ENCODE results near the gene CACNA1B.
"Not testable (repeated sequence)": the region's sequence is repeated elsewhere in the genome, so short reads cannot be mapped to it uniquely, and the experiment has no call there.

The CACNA1B gene

DNA sequence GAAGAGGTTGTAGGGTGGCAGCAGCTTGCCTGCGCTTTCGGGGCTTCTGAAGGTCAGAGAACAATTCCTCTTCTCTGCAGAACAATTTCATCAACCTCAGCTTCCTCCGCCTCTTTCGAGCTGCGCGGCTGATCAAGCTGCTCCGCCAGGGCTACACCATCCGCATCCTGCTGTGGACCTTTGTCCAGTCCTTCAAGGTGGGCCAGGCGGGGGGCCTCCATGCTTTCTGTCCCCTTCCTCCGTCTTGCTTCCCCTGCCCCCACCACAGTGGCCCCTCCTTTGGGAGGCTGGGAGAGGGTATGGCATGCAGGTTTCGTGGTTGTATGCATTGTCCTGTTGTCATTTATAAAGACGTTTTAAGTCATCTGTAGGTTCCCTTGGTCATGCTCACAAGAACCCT is 195.8 kb downstream of the CACNA1B start:
- DNase-seq (ENCODE audit: low spot score), result no peak

DNA sequence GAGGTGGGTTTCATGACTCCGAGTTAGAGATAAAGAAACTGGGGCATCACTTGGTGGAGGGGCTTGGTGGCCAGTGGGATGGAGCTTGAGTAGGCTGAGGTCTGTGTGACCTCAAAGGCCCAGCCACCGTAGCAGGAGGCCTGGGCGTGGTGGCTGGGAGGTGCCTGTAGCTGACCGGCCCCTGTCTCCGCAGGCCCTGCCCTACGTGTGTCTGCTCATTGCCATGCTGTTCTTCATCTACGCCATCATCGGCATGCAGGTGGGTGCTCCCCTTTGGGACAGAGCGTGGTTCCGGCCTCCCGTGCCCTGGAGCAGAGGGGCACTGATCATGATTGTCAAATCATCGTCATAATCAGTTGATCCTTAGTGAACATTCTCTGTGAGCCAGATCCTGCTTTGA is 196.2 kb downstream of the CACNA1B start:
- DNase-seq (ENCODE audit: low spot score), result no peak

DNA sequence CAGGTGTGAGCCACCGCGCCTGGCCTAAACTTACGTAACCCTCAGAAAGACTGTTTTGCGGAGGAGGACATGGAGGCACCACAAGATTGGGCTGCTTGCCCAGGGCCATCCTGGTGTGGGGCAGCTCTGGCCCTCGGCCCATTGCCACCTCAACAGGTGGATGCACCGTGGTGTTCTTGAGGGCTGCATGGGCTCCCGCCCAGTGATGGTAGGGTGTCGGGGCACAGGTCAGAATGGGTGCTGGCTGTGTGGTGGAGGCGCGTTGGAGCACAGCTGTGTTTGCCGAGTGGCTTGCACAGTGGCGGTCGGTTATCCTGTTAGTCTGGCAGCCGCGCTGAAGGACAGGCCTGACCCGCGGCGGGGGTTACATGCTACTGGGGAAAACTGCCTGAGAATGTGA is 196.9 kb downstream of the CACNA1B start:
- DNase-seq (ENCODE audit: low spot score), result no peak

DNA sequence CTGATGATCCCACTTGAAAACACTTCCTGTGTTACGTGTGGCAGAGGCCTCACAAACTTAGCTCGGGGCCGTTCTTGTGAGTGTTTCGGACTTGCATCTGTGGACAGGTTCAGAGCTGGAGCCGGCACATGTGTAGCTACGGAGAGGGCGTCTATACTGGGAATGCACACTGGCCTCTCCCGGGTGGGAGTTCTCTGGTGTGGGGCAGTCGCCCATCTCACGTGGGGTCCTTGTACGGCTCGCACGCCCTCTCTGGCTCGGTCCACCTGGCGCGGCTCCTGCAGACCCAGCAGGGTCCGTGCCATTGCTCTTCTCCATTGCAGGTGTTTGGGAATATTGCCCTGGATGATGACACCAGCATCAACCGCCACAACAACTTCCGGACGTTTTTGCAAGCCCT is 197.9 kb downstream of the CACNA1B start:
- DNase-seq (ENCODE audit: low spot score), result no peak

DNA sequence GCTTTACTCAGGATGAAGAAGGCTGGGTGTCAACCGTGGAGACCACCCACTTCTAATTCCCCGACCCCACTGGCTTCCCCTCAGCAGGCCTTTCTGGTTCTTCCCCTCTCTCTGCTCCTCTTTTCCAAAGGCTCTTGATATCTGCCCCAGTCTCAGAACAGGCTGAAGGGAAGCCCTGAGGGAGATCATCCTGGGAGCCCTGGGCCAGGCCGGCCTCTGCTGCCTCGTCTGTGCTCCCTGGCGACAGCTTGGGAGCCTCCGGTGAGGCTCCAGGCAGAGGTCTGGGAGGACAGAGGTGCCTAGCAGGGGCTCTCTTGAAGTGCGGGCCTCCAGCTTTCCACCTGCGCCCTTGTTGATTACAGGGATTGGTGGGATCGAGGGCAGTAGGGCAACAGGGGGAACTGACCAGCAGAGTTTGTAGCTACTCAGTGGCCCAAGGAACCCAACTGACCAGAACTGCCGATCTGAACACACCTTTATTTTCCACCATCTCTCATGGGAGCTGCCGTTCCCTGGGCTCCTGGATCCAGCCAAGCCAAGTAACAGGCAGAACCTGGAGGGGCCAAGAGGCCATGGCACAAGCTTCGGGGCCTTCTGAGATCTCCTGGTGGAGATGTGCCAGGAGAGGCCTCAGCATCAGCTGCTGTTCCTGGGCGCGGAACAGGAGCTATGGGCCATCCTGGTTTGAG is 198.5 kb downstream of the CACNA1B start:
- no peak for DNase-seq (ENCODE audit: low spot score)

DNA sequence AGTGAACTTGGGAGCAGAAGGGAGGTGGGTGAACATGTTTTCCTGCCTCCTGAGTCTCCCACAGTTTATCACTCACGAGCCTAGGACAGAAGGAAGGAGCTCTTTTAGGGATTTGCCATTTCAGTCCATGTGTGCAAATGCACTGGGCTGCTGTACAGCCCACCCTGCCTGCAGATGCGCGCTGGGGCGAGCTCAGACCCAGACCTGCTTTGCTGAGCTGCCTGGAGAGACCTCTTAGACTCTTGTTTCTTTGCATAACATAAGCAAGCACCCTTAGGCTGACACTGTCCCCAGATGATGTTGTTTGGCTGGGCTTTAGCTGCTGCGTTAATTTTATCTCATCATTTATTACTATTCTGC is 199.0 kb downstream of the CACNA1B start:
- no peak for DNase-seq (ENCODE audit: low spot score)

DNA sequence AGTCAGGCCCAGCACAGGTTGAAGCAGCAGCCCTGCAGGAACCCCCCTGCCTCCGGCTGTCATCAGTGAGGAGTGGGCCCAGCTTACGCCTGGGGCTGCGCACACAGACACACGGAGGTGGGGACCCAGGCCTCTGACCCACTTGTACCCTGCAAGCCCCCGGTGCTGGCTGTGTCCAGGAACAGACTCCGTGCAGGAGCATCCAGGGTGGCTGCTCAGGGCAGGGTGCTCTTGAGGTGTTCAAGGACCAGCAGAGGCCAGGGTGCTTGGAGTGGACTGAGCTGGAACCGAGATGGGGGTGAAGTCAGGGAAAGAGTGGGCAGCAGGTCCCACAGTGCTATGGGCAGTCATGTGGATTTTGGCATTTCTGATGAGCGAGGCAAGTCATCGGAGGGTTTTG is 199.5 kb downstream of the CACNA1B start:
- DNase-seq (ENCODE audit: low spot score), result no peak

DNA sequence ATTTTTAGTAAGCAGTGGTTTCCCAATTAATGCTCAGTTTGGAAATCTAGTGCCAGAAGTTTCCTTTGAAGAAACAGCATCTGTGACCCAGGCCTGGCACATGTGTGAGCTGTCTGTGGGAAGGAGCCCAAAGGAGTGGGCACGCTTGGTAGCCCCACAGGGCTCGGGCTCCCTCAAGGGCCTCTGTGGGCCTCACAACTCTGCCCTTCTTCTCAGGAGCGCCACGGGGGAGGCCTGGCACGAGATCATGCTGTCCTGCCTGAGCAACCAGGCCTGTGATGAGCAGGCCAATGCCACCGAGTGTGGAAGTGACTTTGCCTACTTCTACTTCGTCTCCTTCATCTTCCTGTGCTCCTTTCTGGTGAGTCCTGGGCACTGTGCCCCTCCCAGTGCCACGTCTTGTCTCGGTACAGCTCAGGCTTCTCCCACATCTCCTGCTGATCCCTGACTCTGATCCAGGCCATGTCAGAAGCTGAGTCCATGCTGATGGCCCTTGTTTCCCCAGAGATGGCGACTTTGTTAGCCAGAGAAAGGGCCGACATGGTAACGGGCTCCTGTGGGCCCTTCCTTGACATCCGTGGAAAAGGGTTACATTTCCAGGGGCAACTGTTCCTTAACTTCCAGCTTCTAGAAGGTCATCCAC is 200.4 kb downstream of the CACNA1B start:
- no peak for DNase-seq (ENCODE audit: low spot score)

DNA sequence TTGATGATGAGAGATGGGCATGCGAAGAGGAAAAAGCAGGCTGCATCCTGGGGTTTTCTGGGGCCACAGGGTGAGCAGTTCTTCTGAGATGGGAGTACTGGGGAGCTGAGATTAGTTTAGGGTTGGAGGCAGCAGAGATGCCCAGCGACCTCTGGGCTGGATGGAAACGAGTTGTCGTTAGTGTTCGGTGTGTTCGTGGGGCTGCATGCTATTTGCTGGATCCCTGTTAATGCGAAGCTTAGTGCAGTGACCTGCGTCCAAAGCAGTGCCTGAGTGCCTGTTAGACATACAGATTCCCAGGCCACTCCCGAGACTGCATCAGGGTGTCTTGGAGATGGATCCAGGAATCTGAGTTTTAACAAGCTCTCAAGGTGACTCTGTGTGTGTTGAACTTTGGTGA is 201.3 kb downstream of the CACNA1B start:
- no peak for DNase-seq (ENCODE audit: low spot score)

DNA sequence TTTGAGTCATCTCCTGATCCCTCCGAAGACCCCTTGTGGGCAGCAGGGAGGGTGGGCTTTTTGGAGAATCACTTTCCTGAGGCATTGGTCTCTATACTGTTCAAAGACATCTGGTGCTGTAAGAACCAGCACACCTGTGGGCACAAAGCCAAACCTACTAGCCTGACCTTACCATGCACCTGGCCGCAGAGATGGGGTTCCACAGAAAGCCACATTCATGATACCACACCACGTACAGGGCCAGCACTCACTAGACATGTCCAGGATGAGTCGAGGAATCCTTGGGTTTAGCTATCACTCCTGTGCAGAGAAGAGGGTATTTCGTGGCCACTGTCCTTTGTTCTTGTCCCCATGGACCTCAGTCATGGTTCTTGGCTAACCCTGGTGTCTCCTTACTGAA is 203.4 kb downstream of the CACNA1B start:
- DNase-seq (ENCODE audit: low spot score), result no peak

DNA sequence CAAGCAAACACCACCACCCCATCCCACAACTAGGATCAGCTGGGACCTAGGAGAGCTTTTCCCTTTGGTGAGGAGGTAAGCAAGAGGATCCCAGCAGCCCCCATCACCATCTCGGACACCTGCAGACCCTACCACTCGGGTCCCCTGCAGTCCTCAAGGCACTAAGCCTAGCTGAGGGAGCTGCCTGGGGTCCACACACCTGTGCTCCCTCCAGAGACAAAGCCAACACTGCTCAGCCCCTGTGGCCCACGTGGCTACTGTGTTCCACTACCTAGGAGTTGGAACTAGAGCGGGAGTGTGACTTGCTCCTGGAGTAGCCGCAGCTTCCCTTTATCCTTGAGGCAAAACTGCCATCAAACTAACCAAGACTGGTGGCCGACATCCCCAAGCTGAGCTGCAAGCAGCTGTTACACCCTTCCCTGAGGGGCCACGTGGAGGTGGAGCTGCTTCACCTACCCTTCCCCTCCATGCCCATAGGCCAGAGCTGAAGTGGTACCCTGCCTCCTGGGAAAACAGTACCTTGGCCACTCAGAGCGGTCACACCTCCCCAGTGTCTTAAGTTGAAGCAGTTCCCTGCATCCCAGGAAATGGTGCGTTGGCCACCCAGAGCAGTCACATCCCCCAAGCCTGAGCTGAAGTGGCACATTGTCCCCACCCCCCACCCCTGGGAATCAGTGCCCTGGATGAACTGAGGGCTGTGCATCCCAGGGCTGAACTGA is 205.5 kb downstream of the CACNA1B start:
- no peak for DNase-seq (ENCODE audit: low spot score)

DNA sequence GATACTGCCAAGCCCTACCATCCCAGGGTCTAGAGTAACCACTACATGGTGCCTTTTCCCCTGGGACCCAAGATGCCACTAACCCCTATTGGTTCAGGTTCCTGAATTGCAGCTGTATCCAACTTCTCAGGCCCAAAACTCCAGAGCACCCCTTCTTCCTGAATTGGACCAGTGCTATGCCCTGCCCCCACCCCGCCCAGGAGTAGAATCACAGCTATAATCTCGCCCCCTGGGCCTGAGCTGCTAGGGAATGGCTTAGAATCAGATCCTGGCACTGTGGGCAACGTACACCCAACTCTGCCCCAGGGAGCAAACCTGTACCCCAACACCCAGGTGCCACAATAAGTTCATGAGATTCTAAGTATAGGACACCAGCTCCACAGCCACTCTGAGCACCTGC is 206.3 kb downstream of the CACNA1B start:
- no peak for DNase-seq (ENCODE audit: low spot score)

DNA sequence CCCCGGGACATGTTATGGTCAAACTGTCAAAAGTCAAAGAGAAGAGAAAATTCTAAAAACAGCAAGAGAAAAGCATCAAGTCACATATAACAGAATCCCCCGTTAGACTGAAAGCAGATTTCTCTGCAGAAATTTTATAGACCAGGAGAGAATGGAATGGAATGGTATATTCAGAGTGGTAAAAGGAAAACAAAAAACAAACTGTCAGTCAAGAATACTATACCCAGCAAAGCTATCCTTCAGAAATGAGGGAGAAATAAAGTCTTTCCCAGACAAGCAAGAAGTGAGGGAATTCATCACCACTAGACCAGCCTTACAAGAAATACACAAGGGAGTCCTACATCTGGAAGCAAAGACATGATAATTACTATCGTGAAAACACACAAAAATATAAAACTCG is 208.0 kb downstream of the CACNA1B start:
- no peak for DNase-seq (ENCODE audit: low spot score)

DNA sequence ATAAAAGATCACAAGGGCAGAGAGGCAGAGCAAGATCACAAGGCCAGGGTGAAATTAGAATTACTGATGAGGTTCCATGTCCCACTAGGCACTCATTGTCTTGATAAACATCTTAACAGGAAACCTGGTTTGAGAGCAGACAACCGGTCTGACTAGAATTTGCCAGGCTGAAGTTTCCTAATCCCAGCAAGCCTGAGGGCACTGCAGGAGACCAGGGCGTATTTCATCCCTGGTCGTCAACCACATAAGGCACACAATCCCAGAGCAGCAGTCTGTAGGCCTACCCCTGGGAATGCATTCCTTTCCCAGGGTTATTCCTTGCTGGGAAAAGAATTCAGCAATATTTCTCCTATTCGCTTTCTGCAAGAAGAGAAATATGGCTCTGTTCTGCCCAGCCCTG is 214.5 kb downstream of the CACNA1B start:
- DNase-seq (ENCODE audit: low spot score), result not testable (repeated sequence)

DNA sequence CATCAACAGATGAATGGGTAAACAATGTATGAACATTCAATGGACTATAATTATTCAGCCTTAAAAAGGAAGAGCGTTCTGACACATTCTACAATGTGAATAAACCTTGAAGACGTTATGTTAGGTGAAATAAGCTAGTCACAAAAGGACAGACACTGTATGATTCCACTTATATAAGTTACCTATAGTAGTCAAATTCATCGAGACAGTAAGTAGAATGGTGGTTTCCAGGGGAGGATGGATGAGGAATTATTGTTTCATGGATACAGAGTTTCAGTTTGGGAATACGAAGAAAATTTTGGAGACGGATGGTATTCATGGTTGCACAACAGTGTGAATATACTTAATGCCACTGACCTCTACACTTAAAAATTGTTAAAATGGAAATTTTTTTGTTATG is 216.4 kb downstream of the CACNA1B start:
- no peak for DNase-seq (ENCODE audit: low spot score)

DNA sequence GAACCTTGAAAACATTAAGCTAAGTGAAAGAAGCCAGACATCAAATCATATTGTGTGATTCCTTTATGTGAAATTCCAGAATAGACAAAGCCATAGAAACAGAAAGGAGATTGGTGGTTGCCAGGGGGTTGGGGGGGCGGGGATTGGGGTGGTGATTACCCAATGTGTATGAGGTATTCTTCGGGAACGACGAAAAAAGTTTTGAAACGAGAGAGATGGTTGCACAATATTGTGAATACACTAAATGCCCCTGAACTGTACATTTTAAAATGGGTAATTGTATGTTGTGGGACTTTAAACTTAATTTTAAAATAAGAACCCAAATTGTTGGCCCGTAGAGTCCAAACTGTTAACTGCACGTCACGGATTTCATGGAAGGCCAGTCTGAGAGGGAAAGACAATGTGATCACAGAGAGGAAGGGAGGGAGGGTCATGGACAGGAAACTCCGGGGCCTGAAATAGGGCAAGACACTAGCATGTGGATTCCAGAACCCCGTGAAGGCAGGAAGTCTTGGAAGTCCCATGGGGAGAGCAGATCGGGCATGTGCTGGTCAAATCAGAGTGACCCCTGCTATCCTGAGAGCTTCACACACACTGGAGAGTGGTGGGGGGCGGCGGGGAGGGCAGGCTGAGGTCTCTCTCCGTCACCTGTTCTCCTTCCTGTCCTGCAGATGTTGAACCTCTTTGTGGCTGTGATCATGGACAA is 218.4 kb downstream of the CACNA1B start:
- DNase-seq (ENCODE audit: low spot score), result no peak

DNA sequence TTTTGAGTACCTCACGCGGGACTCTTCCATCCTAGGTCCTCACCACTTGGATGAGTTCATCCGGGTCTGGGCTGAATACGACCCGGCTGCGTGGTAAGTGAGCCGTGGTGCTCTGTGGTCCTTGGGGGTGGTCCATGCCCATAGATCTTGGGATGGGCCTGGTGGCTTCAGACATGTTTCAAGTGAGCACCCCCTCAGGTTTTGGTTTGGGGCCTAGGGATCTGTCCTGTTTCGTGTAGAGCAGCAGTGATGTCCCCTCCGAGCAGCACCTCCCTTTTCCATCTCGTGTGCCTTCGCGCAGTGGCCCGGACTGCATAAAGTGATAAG is 218.9 kb downstream of the CACNA1B start:
- no peak for DNase-seq (ENCODE audit: low spot score)

DNA sequence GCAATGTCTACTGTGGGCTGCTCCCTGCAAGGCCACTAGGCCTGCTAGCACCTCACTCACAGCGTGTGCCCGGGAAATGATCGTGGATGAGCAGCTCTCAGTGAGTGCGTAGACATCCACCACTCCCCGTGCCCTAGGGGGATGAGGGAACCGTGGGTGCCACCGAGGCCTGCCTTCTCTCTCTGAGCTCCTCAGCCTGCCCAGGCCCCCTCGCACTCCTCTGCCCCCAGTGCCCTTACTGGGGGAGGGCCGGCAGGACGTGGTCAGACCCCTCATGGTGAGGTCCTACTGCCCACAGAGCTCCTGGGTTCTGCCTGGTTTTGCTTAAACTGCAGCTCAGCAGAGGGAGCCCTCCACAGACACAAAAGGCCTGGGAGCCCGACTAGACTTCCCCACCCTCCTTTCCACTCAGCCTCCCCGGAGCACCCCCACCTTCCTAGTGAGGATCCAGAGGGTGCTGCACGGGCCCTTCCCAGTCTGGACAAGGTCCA is 220.0 kb downstream of the CACNA1B start:
- DNase-seq (ENCODE audit: low spot score), result no peak

DNA sequence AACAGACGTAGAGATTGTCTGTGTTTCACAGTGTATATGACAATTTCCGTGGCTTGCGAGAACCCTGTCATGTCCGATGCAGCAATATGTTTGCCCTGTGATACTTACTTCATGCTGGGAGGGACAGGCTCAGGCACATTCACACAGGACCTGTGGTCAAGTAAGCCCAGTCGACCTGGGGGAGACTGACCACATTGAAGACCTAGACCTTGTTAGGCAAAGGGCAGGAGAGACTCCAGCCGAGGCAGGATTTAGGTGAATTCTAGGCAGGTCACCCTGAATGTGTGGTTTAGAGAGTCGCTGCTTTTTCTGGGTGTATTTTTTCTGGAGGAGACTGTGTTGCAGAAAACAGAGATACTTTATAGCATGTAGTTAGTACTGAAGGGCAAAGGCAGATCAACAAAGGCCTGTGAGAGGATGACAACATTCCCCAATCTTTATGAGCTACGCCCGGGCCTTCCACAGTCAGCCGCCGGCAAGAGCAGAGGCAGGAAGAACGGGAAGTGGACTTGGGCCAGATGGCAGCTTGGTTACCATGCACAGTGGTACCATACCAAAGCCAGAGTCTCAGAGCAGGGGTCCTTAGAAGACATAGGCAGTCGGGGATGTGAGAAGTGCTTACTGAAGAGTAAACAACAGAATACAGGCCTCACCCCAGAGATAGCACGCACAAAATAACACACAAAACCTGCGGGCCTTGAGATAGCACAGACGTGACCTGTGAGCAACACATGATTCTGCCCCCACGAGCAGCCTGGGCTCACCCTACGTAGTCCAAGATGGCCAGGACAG is 220.7 kb downstream of the CACNA1B start:
- DNase-seq (ENCODE audit: low spot score), result no peak

DNA sequence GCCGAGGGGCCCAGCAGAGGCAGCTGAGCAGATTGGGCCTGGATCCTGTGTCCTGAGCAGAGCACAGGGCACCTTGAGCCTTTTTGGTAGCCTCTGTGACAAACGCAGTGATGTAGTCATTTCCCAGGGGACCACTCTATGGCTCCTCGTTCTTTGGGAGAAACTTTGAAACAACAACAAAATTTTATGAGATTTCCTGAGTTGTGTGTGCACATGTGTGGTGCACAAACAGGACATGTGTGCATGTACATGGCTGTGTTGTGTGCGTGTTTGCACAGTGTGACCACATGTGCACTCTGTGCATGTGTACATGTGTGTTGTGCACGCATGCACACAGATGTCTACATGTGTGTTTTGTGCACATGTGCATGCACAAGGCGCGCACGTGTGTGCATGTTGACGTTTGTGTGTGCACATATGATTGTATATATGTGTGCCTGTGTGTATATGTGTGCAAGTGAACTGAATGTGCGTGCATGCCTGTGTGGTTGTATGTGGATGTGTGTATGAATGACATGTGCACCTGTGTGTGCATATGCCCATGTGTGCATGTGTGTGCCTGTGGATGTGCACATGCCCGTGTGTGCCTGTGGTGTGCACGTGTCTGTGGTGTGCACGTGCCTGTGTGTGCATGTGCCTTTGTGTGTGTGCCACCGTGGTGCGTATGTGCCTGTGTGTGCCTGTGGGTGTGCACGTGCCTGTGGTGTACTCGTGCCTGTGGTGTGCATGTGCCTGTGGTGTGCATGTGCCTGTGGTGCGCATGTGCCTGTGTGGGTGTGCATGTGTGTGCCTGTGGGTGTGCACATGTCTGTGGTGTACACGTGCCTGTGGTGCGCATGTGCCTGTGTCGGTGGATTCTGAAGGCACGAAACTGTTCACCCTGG is 221.6 kb downstream of the CACNA1B start:
- DNase-seq (ENCODE audit: low spot score), result no peak

Measured in kidney capillary endothelial cell (primary cell).